AG04449 (cell line): ENCODE data around the gene NFIX.

Source experiments
- CTCF ChIA-PET: fragments of 350-600 bp; formaldehyde crosslinking; extraction: SDS; loops from one replicate; lab custom pipeline; 2021; ENCODE audit warnings: antibody characterized with exemption; lab: Yijun Ruan, JAX
- POLR2A ChIA-PET: fragments of 400-600, 350-600 bp; formaldehyde crosslinking; extraction: SDS; loops from one replicate; lab custom pipeline; 2020; ENCODE audit warnings: antibody characterized with exemption, inconsistent platforms; lab: Yijun Ruan, JAX
- DNase-seq: peaks from one replicate; pipeline ENCODE4 v3.0.0-alpha.2; 2010; ENCODE audit warnings: low read depth, low spot score
- H3K4me3 ChIP-seq: 2 replicates; pipeline ENCODE4 v1.5.1; 2011; ENCODE audit warnings: low read depth, mild to moderate bottlenecking, control low read depth, low read length
- TF ChIP-seq, protein P1 (sequence below): IDR thresholded peaks from one replicate; pipeline ENCODE4 v1.5.1; 2011; ENCODE audit warnings: mild to moderate bottlenecking, moderate library complexity, low read length, control low read depth, inconsistent platforms; ENCODE audit not compliant: insufficient read depth; ENCODE audit errors: missing control alignments

NFIX gene

DNA sequence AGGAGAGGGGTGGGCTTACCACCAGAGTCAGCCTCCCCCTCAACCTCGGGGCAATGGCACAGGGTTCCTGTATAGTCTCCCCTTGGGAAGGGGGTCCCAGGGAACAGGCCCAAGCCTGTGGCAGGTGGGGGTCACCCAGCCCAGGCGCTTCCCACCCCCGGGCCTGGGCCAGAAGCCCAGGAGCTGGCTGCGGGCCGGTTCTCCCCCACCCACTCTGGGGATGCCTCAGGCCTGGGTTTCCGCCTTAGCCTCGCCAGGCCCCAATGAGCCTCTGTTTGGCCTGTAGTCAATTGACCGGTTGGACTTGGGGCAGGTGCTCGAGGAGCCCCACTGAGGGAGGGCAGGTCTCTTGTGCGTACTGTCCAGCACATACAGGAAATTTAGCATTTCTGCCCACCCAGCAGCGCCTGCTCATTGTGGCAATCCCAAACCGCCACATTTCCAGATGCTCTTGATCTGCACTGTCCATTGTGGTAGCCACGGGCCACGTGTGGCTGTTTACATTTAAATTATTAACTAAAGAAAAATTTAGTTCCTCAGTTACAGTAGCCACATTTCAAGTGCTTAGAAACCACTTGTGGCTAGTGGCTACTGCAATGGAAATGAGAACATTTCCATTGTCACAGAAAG, 97.4 kb downstream of the NFIX start:
- no peak for DNase-seq
- CTCF ChIA-PET: interaction anchor here (0.6 to 30.9 kb wide), 24 partner anchors 9 to 170 kb away, joined by 3 to 573 read pairs (median 10); partner anchors contain the start of genes CALR and DAND5
- TF ChIP-seq, protein P1, sequence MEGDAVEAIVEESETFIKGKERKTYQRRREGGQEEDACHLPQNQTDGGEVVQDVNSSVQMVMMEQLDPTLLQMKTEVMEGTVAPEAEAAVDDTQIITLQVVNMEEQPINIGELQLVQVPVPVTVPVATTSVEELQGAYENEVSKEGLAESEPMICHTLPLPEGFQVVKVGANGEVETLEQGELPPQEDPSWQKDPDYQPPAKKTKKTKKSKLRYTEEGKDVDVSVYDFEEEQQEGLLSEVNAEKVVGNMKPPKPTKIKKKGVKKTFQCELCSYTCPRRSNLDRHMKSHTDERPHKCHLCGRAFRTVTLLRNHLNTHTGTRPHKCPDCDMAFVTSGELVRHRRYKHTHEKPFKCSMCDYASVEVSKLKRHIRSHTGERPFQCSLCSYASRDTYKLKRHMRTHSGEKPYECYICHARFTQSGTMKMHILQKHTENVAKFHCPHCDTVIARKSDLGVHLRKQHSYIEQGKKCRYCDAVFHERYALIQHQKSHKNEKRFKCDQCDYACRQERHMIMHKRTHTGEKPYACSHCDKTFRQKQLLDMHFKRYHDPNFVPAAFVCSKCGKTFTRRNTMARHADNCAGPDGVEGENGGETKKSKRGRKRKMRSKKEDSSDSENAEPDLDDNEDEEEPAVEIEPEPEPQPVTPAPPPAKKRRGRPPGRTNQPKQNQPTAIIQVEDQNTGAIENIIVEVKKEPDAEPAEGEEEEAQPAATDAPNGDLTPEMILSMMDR: no peak
- POLR2A ChIA-PET: interaction anchor here (0.5 kb wide), 1 partner anchor 11 kb away, joined by 4 read pairs; no protein-coding TSS in a partner anchor
- no peak overlapping the region for H3K4me3 ChIP-seq

DNA sequence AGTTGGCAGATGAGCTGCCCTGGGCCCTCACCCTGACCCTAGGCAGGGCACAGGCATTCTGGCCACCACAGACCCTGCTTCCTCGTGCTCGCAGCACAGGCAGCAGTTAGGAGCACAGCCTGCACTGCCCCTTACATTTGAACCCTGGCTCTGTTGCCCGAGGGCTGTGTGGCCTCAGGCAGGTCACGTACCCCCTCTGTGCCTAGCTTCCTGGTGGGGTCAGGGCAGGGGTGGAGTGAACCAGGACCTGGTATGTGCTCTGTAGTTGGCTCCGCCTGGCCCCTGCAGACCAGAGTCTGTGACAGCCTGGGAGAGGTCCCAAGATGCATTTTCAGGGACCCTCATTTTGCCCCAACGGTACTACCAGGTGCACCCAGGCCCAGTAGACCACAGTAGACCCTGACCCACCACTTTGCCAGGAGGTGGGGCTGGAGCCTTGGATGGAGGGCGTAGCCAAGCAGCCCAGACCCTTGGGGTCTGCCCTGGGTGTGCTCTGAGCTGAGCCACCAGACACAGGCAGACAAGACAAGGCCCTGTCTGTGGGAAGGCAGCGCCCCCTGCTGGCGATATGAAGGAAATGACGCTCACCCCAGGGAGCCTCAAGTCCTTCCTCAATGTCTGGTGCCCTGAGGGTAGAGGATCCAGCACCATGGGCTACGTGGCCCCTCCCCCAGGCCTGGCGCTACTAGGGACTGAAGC, 98.3 kb downstream of the NFIX start:
- ChIA-PET POLR2A (interaction anchor here (0.6 to 1.2 kb wide), 3 partner anchors 80 to 116 kb away, joined by 3 to 4 read pairs (median 3); no protein-coding TSS in a partner anchor), CTCF (interaction anchor here (0.6 to 30.9 kb wide), 49 partner anchors 8 to 170 kb away, joined by 3 to 573 read pairs (median 6); partner anchors contain the start of genes CALR, DAND5, IER2 and NACC1)
- no peak overlapping the region for H3K4me3 ChIP-seq
- DNase-seq: no peak
- TF ChIP-seq, protein P1: peak; percentile 90

- DNase-seq: no peak
- H3K4me3 ChIP-seq: no peak overlapping the region
- ChIA-PET POLR2A (interaction anchor here (0.6 to 1.2 kb wide), 2 partner anchors 81 to 117 kb away, joined by 3 to 4 read pairs; no protein-coding TSS in a partner anchor), CTCF (interaction anchor here (0.7 to 30.9 kb wide), 46 partner anchors 7 to 168 kb away, joined by 3 to 573 read pairs (median 6); partner anchors contain the start of genes CALR, DAND5, IER2 and NACC1)
- TF ChIP-seq, protein P1: no peak
Measured at GRCh38 chr19:13094106-13094504, 98.8 kb downstream of the NFIX start.

DNA sequence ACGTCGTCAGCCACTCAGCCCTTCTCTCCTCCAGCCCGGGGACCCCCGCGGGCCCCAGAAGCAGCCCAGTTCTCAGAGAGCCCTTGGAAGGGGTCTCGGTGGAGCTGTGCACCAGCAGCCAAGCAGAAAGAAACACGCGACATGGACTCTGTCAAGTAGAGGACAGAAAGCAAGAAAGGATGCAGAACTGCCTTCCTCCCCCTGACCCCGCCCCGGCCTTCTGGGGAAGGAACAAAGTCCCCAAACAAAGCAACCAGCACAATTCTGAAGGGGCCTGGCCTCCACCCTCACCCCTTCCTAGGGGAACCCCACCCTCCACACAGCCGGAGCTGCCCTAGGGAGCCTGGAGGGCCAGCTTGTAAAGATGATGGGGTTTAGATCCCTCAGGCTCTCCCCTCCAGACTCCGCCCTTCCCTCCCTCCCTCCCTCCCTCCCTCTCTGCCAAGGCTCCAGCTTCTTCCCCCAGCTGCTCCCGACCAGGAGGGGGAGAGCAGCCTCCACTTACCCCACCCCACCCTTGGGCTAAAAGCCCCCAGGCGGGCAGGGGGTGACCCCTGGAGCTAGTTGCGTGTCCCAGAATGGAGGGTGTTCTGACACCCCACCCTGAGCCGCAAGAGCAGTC, 99.6 kb downstream of the NFIX start:
- DNase-seq: no peak
- ChIA-PET POLR2A (no interaction called here), CTCF (interaction anchor here (0.8 to 30.9 kb wide), 29 partner anchors 10 to 169 kb away, joined by 3 to 573 read pairs (median 7); partner anchors contain the start of genes DAND5 and NACC1)
- H3K4me3 ChIP-seq: no peak overlapping the region
- TF ChIP-seq, protein P1: no peak

DNA sequence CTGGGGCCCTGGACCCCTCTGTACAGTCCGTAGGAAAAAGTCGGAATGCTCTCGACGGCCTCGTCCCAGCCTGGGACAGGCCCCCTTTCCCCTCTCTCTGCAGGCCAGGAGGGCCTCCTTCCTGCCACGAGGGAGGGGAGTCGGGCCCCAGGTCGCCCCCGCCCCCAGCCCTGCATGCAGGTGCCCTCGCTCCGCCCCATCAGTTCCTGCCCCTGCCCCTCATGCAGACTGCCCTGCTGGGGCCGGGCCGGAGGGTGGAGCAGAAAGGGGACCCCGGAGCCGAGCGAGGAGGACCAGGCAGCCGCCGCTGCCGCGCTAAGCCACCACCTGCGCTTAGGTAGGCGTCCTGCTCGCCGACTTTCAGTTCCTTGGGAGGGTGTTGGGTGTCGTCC, 100.1 kb downstream of the NFIX start:
- ChIA-PET POLR2A (no interaction called here), CTCF (interaction anchor here (1.0 to 30.9 kb wide), 12 partner anchors 9 to 169 kb away, joined by 3 to 573 read pairs (median 12); partner anchors contain the start of gene DAND5)
- no peak for DNase-seq
- TF ChIP-seq, protein P1: no peak
- no peak overlapping the region for H3K4me3 ChIP-seq
